ENCODE results near the gene RPL38.

The RPL38 gene

GRCh38 chr17:74230896-74231295, 27.4 kb downstream of the RPL38 start:
- DNase-seq (ENCODE audit: low read depth) = no peak
- TF ChIP-seq CTCF (conservative IDR thresholded peaks at IDR 0.05; ENCODE audit: control insufficient read depth, insufficient read depth, low read depth, low read length) = no peak
- H3K4me3 ChIP-seq (ENCODE audit: control insufficient read depth, low read depth, low read length) = no peak overlapping the region

GRCh38 chr17:74231928-74232907, 28.7 kb downstream of the RPL38 start:
- no peak overlapping the region for H3K4me3 ChIP-seq (ENCODE audit: control insufficient read depth, low read depth, low read length)
- no peak for TF ChIP-seq CTCF (conservative IDR thresholded peaks at IDR 0.05; ENCODE audit: control insufficient read depth, insufficient read depth, low read depth, low read length)
- DNase-seq (ENCODE audit: low read depth) = no peak

GRCh38 chr17:74233937-74234336, 30.5 kb downstream of the RPL38 start:
- TF ChIP-seq CTCF (conservative IDR thresholded peaks at IDR 0.05; ENCODE audit: control insufficient read depth, insufficient read depth, low read depth, low read length) = no peak
- DNase-seq (ENCODE audit: low read depth) = no peak
- H3K4me3 ChIP-seq (ENCODE audit: control insufficient read depth, low read depth, low read length) = no peak overlapping the region

GRCh38 chr17:74234486-74234885, 31.0 kb downstream of the RPL38 start:
- DNase-seq (ENCODE audit: low read depth) = no peak
- no peak overlapping the region for H3K4me3 ChIP-seq (ENCODE audit: control insufficient read depth, low read depth, low read length)
- no peak for TF ChIP-seq CTCF (conservative IDR thresholded peaks at IDR 0.05; ENCODE audit: control insufficient read depth, insufficient read depth, low read depth, low read length)

- no peak overlapping the region for H3K4me3 ChIP-seq (ENCODE audit: control insufficient read depth, low read depth, low read length)
- no peak for TF ChIP-seq CTCF (conservative IDR thresholded peaks at IDR 0.05; ENCODE audit: control insufficient read depth, insufficient read depth, low read depth, low read length)
- no peak for DNase-seq (ENCODE audit: low read depth)
These were observed 31.6 kb downstream of the RPL38 start for GRCh38 chr17:74235040-74235581.

GRCh38 chr17:74235911-74236371, 32.5 kb downstream of the RPL38 start:
- no peak for TF ChIP-seq CTCF (conservative IDR thresholded peaks at IDR 0.05; ENCODE audit: control insufficient read depth, insufficient read depth, low read depth, low read length)
- no peak overlapping the region for H3K4me3 ChIP-seq (ENCODE audit: control insufficient read depth, low read depth, low read length)
- DNase-seq (ENCODE audit: low read depth) = no peak

Data from fibroblast of mammary gland (primary cell).